ENCODE data around the gene C2CD4D. TPM values are rescaled to one million over a fixed set of nuclear protein-coding genes. Genes with fewer than 3 reads are reported as not detected.

The C2CD4D gene
- total RNA-seq, 1 donor from 2014 or later: 0.16 TPM

- H3K4me3 Mint-ChIP-seq (ENCODE audit: unreplicated experiment): no peak overlapping the region
- Histone ChIP-seq H3K27me3 (ENCODE audit: insufficient read depth, low read length) (peaks cover 20% of the 10 kb centered on the region), H4K20me1 (ENCODE audit: insufficient read depth, low read length) (no peaks in the 10 kb centered on the region), H3K4me2 (ENCODE audit: low read length) (no peak overlapping the region), H3K9me3 (ENCODE audit: insufficient read depth, low read depth, low read length) (no peaks in the 10 kb centered on the region), H3K4me1 (ENCODE audit: insufficient read depth, low read length) (no peaks in the 10 kb centered on the region), H3K36me3 (ENCODE audit: insufficient read depth, low read length) (no peaks in the 10 kb centered on the region), H3K9ac (ENCODE audit: low read length) (no peak overlapping the region), H3K27ac (ENCODE audit: low read depth, low read length) (no peak overlapping the region), H2AFZ (ENCODE audit: low read depth, low read length) (no peak overlapping the region), H3K4me3 (ENCODE audit: insufficient read depth, low read depth, low read length) (no peak overlapping the region), H3K79me2 (ENCODE audit: insufficient read depth, low read length) (no peaks in the 10 kb centered on the region)
- H3K4me1 Mint-ChIP-seq (ENCODE audit: low read depth, unreplicated experiment): peaks cover 8% of the 10 kb centered on the region
- peaks cover 67% of the 10 kb centered on the region for H3K27me3 Mint-ChIP-seq (ENCODE audit: low read depth, unreplicated experiment)
- TF ChIP-seq EZH2 (IDR thresholded peaks at IDR 0.05; ENCODE audit: insufficient read depth, low read length) (no peak), CTCF (IDR thresholded peaks at IDR 0.05; ENCODE audit: insufficient read depth, low read depth, low read length) (no peak)
- peaks cover 1% of the 10 kb centered on the region for H3K9me3 Mint-ChIP-seq (ENCODE audit: unreplicated experiment)
- no peak for FAIRE-seq
- H3K36me3 Mint-ChIP-seq (ENCODE audit: low read depth, unreplicated experiment): no peaks in the 10 kb centered on the region
- H3K27ac Mint-ChIP-seq (ENCODE audit: unreplicated experiment): no peak overlapping the region
- no peak for DNase-seq (ENCODE audit: low read depth)
Observed at GRCh38 chr1:151814971-151815545, 24.6 kb downstream of the C2CD4D start.

GRCh38 chr1:151814426-151814825 is 25.2 kb downstream of the C2CD4D start:
- H3K36me3 ChIP-seq (ENCODE audit: insufficient read depth, low read length): no peaks in the 10 kb centered on the region
- no peak overlapping the region for H3K4me3 ChIP-seq (ENCODE audit: insufficient read depth, low read depth, low read length)
- peaks cover 23% of the 10 kb centered on the region for H3K27me3 ChIP-seq (ENCODE audit: insufficient read depth, low read length)
- peaks cover 11% of the 10 kb centered on the region for H3K4me1 Mint-ChIP-seq (ENCODE audit: low read depth, unreplicated experiment)
- peaks cover 63% of the 10 kb centered on the region for H3K27me3 Mint-ChIP-seq (ENCODE audit: low read depth, unreplicated experiment)
- no peak for FAIRE-seq
- no peak overlapping the region for H3K27ac Mint-ChIP-seq (ENCODE audit: unreplicated experiment)
- no peak overlapping the region for H2AFZ ChIP-seq (ENCODE audit: low read depth, low read length)
- peaks cover 1% of the 10 kb centered on the region for H3K9me3 Mint-ChIP-seq (ENCODE audit: unreplicated experiment)
- H3K9ac ChIP-seq (ENCODE audit: low read length): no peak overlapping the region
- H3K4me3 Mint-ChIP-seq (ENCODE audit: unreplicated experiment): no peak overlapping the region
- no peaks in the 10 kb centered on the region for H3K79me2 ChIP-seq (ENCODE audit: insufficient read depth, low read length)
- TF ChIP-seq CTCF (IDR thresholded peaks at IDR 0.05; ENCODE audit: insufficient read depth, low read depth, low read length): no peak
- no peak for TF ChIP-seq EZH2 (IDR thresholded peaks at IDR 0.05; ENCODE audit: insufficient read depth, low read length)
- DNase-seq (ENCODE audit: low read depth): no peak
- H4K20me1 ChIP-seq (ENCODE audit: insufficient read depth, low read length): no peaks in the 10 kb centered on the region
- no peaks in the 10 kb centered on the region for H3K4me1 ChIP-seq (ENCODE audit: insufficient read depth, low read length)
- no peak overlapping the region for H3K27ac ChIP-seq (ENCODE audit: low read depth, low read length)
- H3K9me3 ChIP-seq (ENCODE audit: insufficient read depth, low read depth, low read length): no peaks in the 10 kb centered on the region
- H3K4me2 ChIP-seq (ENCODE audit: low read length): no peak overlapping the region
- no peaks in the 10 kb centered on the region for H3K36me3 Mint-ChIP-seq (ENCODE audit: low read depth, unreplicated experiment)

- Mint-ChIP-seq H3K9me3 (ENCODE audit: unreplicated experiment) (peaks cover 1% of the 10 kb centered on the region), H3K27me3 (ENCODE audit: low read depth, unreplicated experiment) (peaks cover 60% of the 10 kb centered on the region), H3K4me1 (ENCODE audit: low read depth, unreplicated experiment) (peaks cover 11% of the 10 kb centered on the region), H3K4me3 (ENCODE audit: unreplicated experiment) (no peak overlapping the region), H3K27ac (ENCODE audit: unreplicated experiment) (peak overlapping the region; percentile 41), H3K36me3 (ENCODE audit: low read depth, unreplicated experiment) (no peaks in the 10 kb centered on the region)
- Histone ChIP-seq H3K4me3 (ENCODE audit: insufficient read depth, low read depth, low read length) (no peak overlapping the region), H3K79me2 (ENCODE audit: insufficient read depth, low read length) (no peaks in the 10 kb centered on the region), H3K4me2 (ENCODE audit: low read length) (no peak overlapping the region), H2AFZ (ENCODE audit: low read depth, low read length) (no peak overlapping the region), H4K20me1 (ENCODE audit: insufficient read depth, low read length) (no peaks in the 10 kb centered on the region), H3K9ac (ENCODE audit: low read length) (no peak overlapping the region), H3K9me3 (ENCODE audit: insufficient read depth, low read depth, low read length) (no peaks in the 10 kb centered on the region), H3K36me3 (ENCODE audit: insufficient read depth, low read length) (no peaks in the 10 kb centered on the region), H3K4me1 (ENCODE audit: insufficient read depth, low read length) (no peaks in the 10 kb centered on the region), H3K27me3 (ENCODE audit: insufficient read depth, low read length) (peaks cover 25% of the 10 kb centered on the region), H3K27ac (ENCODE audit: low read depth, low read length) (no peak overlapping the region)
- FAIRE-seq: no peak
- DNase-seq (ENCODE audit: low read depth): no peak
- no peak for TF ChIP-seq EZH2 (IDR thresholded peaks at IDR 0.05; ENCODE audit: insufficient read depth, low read length)
- no peak for TF ChIP-seq CTCF (IDR thresholded peaks at IDR 0.05; ENCODE audit: insufficient read depth, low read depth, low read length)
Observed at GRCh38 chr1:151813271-151813977, 26.2 kb downstream of the C2CD4D start.
